Stimulated activated CD4-positive, alpha-beta T cell treated with anti-CD3 and anti-CD28 coated beads, Interleukin-1b, Interleukin-23, amount 100 ng/mL, for 48 hours (primary cell): ENCODE results near the gene TSHZ2.

Source experiments
- DNase-seq: peaks from one replicate; pipeline ENCODE4 v3.0.0-alpha.2; 2020

Gene TSHZ2

DNA sequence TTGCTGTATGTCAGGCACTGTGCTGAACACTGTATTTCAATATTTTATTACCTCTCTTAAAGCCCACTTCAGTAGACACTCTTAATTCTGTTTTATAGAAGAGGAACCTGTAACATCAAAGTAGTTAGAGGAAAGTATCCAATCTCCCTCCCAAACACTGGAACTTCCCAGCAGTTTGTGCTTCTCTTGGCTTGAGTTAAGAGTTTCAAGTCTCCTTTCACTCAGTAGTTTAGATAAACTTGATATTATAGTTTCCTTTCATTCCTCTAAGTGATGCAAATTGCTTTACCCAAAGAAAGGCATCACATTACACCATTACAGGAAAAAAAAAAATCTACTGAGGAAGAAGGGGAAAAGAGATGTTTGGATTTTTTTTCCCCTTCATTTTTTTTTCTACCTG is 164.3 kb downstream of the TSHZ2 start:
- no peak for DNase-seq

- DNase-seq = peak; percentile 38
Measured at GRCh38 chr20:53138454-53139262, 166.5 kb downstream of the TSHZ2 start.

- DNase-seq = peak; percentile 18
Measured at GRCh38 chr20:53141201-53142050, 169.3 kb downstream of the TSHZ2 start.

DNA sequence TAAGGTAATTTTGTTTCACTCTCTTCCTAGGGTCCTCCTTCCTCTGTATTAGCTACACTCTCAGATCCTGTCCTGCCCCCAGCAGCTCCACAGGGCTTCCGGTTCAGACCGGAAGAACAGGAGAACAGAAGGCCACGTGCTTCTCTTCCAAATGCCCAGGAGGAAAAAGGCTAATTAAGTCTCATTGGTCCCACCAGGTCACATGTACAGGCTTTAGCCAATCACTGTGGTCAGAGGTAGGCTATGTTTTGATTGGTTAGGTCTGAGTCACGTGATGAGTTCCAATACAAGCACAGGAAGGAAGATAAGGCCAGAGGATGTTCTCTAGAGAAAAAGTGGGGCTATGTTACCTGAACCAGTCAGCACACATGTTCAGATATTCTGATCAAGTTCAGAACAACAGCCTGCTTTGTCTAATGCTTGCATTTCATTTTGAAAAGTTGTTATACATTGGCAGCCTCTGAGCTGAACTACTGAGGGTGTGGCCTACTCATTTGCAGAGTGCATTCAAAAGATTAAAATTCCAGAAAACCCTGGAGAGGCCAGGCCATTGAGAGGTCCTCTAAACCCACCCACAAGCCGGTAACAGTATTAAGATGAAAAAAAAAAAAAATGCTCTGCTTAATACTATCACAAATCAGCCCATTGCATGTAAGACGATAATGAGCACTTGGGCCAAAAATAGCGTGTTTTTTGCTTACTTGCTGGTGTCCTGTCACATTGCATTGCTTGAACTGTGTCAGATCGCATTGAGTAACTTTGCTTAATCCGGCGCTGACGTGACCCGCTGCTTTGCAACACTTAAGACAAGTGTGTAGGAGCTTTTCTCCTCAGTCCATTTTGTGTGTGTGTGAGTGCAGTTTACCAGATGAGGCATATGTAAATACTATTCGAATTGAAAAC is 170.3 kb downstream of the TSHZ2 start:
- no peak for DNase-seq

DNA sequence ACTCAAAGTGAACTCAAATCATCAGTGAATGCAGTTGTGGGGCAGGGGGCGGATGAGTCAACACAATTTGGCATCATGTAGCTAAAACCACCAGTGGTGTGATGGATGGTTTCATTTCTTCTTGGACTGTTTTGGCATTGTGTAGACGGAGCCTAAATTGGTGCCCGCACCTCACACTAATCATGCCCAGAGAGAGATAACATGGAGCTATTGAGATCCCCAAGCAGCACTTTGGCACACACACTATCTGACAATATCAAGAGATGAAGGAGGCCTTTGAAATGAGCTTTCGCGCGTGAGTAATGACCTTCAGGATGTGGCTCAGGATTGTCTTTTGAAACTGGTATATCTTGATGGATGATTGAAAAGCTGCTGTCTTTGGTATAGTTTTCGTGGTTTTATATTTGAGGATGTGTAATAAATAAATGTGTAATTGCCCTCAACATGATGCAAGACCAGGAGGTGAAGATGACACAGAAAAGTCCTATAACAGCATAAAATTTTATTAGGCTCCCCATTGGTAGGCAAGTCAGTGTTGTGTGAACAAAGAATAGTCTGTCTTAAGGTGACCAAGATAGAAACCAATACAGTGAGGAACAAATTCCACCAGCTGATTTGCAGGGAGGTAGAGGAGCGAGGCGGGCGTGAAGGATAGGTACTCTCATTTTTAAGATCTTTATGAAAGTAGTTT is 174.2 kb downstream of the TSHZ2 start:
- DNase-seq = peak; percentile 70

DNA sequence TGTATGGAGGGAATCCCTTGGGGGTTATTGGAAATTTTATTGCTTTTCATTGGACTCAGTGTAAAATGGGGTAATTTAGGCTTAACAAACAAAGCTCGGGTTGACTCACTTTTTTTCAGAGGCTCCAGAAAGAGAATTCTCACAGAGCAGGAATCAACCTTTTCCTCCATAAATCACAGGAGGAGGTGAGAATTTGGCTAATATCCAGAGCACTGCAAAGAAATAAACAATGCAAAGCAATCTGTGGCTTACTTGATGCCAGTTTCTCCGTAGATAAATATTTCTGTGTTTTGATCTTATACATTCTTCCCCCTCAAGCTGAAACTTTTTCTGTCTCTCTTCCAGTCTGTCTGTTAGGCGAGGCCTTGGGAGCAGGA is 176.6 kb downstream of the TSHZ2 start:
- DNase-seq = no peak

GRCh38 chr20:53149148-53149889 is 177.2 kb downstream of the TSHZ2 start:
- no peak for DNase-seq

GRCh38 chr20:53149890-53150205 is 177.7 kb downstream of the TSHZ2 start:
- no peak for DNase-seq

DNA sequence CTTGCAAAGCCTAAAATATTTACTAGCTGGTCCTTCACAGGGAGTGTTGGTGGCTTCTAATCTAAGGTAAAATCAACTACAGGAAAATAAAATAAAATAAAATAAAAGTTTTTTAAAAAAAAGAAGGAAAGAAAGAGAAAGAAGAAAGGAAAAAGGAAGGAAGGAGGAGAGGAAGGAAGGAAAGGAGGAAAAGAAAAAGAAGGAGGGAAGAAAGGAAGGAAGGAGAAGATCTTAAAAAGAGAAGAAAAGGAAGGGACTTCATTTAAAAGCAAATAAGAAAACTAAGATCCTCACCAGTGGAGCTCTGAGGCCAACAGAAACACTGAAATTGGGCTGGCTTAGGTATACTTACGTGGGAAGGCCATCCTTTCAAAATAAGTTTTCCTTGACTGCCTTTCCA is 178.4 kb downstream of the TSHZ2 start:
- no peak for DNase-seq

- DNase-seq = no peak
Measured at GRCh38 chr20:53152228-53152627, 180.1 kb downstream of the TSHZ2 start.

DNA sequence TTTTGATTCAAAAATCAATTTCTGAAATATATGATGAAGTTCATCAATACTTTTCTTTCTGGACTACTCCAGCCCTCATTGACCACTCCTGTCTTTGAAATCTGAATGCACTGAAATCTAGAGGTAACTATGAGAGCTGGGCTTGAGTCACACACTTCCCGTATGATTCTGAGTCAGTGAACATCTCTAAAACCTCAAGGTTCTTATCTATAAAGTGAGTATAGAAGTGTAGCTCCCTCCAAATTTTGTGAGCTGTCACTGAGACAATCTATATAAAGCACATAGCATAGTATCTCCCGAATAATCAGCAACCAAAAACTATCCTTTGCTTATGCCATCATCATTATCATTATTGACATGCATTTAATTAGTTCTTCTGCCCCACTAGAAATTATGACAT is 182.4 kb downstream of the TSHZ2 start:
- DNase-seq = no peak

GRCh38 chr20:53157443-53158408 is 185.6 kb downstream of the TSHZ2 start:
- no peak for DNase-seq

- DNase-seq = no peak
Measured at GRCh38 chr20:53159160-53159559, 187.0 kb downstream of the TSHZ2 start.

- DNase-seq = no peak
Measured at GRCh38 chr20:53161073-53161472, 188.9 kb downstream of the TSHZ2 start.

GRCh38 chr20:53161473-53161872 is 189.3 kb downstream of the TSHZ2 start:
- no peak for DNase-seq

DNA sequence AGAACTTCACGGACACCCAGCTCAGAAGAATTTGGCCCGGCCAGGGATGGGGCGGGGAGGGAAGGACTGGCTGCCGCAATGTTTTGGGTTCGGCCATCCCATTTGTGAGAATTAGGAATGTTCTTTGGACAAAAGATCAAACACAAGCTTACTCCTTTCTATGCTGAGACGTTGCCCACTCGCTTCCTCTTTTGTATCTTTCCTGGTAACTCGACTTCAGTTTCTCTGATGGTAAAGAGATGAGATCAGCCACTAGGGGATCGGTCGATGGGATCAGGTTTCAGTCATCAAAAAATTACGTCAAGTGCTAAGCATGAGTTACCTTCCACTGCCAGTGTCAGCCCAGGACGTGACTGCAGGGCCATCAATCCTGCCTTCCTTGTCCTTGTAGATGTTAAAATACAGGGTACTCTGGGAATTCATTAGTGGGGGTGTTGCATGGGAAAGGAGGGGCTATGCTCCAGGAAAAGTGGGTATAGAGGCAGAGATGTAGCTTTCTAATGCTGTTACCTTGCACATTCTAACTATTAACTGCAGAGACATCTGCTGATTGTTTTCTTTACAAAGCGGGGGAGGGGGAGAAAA is 190.2 kb downstream of the TSHZ2 start:
- DNase-seq = no peak

- peak; percentile 31 for DNase-seq
Measured at GRCh38 chr20:53163486-53163885, 191.3 kb downstream of the TSHZ2 start.

DNA sequence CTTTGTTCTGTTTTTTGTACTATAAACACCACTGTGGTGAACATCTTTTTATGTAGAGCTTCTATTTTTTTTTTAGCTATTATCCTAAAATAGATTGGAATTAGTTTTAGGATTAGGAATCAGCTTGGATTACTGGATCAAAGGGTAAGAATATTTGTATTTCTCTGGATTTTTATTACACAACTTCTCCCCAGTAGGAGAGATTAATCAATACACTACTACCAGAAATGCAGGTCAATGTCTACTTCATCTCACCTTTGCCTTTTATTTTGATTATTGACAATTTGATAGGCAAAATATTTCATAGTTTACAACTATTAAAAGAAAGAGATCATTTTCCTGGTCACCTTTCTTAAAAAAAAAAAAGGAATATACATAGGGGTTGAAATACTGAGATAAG is 191.9 kb downstream of the TSHZ2 start:
- no peak for DNase-seq

DNA sequence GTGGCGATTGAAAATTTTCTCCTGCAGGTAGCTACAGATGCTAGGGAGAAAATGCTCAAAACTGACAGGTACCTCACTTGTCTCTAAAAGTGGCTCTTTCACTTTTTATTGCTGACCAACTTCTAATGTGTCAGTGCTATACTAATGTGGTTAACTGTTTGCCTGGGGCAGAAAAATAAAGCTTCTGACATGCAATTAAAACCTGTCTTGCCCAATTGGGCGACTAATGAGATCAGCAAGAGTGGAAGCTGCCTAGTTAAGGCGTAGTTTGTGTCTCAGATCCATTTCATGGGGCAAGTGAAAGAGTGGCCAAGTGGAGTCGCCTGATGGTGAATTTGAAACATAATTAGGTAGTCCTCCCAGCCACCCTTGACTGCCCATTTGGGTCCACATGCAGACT is 193.3 kb downstream of the TSHZ2 start:
- no peak for DNase-seq

DNA sequence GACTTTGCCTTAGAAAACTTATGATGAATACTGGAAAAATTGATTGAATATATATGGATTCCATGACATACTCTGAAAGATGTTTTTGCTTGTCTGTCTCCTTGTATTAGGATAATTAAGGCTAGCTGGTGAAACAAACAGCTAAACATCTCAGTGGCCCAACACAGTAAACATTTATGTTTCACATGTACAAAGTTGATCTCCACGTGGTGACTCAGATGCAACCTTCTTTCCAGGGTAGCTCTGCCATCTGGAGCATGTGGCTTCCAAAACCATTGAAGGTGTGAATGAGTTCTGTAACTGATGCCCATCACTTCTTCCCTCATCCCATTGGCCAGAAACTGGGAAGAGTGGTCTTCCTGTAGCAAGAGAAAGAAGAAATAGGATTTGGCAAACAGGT is 196.3 kb downstream of the TSHZ2 start:
- no peak for DNase-seq
